Neural cell (in vitro differentiated cells): Measurements from ENCODE around the gene ZSWIM1. TPM values are rescaled to one million over a fixed set of nuclear protein-coding genes. Genes with fewer than 3 reads are reported as not detected.

Experiments
- H2AFZ ChIP-seq: fragments of 200-600, 300-800 bp; sonication (generic), shearing (Covaris generic); 2 replicates; pipeline ENCODE4 v1.6.0; 2014; ENCODE audit warnings: low read depth, mild to moderate bottlenecking, antibody characterized with exemption, low read length, moderate library complexity
- H3F3A ChIP-seq: fragments of 200-600 bp; shearing (Covaris generic); 2 replicates; pipeline ENCODE4 v1.6.1; 2016; ENCODE audit warnings: mild to moderate bottlenecking, moderate library complexity, mixed read lengths, antibody characterized with exemption, low read length; ENCODE audit not compliant: insufficient read depth, poor library complexity, severe bottlenecking
- H3K27ac ChIP-seq: fragments of 200-600, 300-800 bp; sonication (generic), shearing (Covaris generic); 2 replicates; pipeline ENCODE4 v1.5.1; 2014; ENCODE audit warnings: mild to moderate bottlenecking, low read length, moderate library complexity
- H3K27me3 ChIP-seq: fragments of 300-800, 200-600 bp; sonication (generic), shearing (Covaris generic); 2 replicates; pipeline ENCODE4 v1.6.0; 2014; ENCODE audit warnings: mild to moderate bottlenecking, low read depth, low read length, moderate library complexity; ENCODE audit not compliant: insufficient read depth
- H3K36me3 ChIP-seq: fragments of 300-800, 200-600 bp; sonication (generic), shearing (Covaris generic); 2 replicates; pipeline ENCODE4 v1.5.1; 2014; ENCODE audit warnings: mild to moderate bottlenecking, antibody characterized with exemption, low read length, moderate library complexity; ENCODE audit not compliant: insufficient read depth
- H3K4me2 ChIP-seq: fragments of 300-800, 200-600 bp; sonication (generic), shearing (Covaris generic); 2 replicates; pipeline ENCODE4 v1.6.0; 2014; ENCODE audit warnings: mild to moderate bottlenecking, low read length
- H3K4me3 ChIP-seq: fragments of 300-800, 200-600 bp; sonication (generic), shearing (Covaris generic); 2 replicates; pipeline ENCODE4 v1.5.1; 2014; ENCODE audit warnings: mild to moderate bottlenecking, low read length, moderate library complexity
- H3K79me2 ChIP-seq: fragments of 200-600 bp; shearing (Covaris generic); replicated peaks from 2 replicates; pipeline ENCODE4 v1.6.0; 2014; ENCODE audit warnings: mild to moderate bottlenecking, low read length, moderate library complexity; ENCODE audit not compliant: insufficient read depth
- H3K9ac ChIP-seq: fragments of 300-800, 200-600 bp; sonication (generic), shearing (Covaris generic); 2 replicates; pipeline ENCODE4 v1.6.1; 2016; ENCODE audit warnings: mild to moderate bottlenecking, low read length, mixed read lengths
- H3K9me2 ChIP-seq: fragments of 200-600 bp; shearing (Covaris generic); 2 replicates; pipeline ENCODE4 v1.6.1; 2016; ENCODE audit warnings: mild to moderate bottlenecking, low read length, mixed read lengths; ENCODE audit not compliant: insufficient read depth
- H3K9me3 ChIP-seq: fragments of 200-600, 300-800 bp; sonication (generic), shearing (Covaris generic); 2 replicates; pipeline ENCODE4 v1.6.1; 2016; ENCODE audit warnings: mild to moderate bottlenecking, mixed run types, low read length, moderate library complexity, mixed read lengths
- H4K20me1 ChIP-seq: fragments of 200-600 bp; shearing (Covaris generic); 2 replicates; pipeline ENCODE4 v1.6.1; 2016; ENCODE audit warnings: mild to moderate bottlenecking, mixed run types; ENCODE audit not compliant: insufficient read depth
- EP300 ChIP-seq: fragments of 450-650 bp; conservative IDR thresholded peaks from 2 replicates; pipeline ENCODE4 v1.6.1; 2014; ENCODE audit warnings: antibody characterized with exemption, mild to moderate bottlenecking, moderate library complexity; ENCODE audit not compliant: poor library complexity, severe bottlenecking
- EZH2 ChIP-seq: fragments of 200-600, 300-800 bp; shearing (Covaris generic), sonication (generic); IDR thresholded peaks from 2 replicates; pipeline ENCODE4 v1.6.1; 2014; ENCODE audit warnings: antibody characterized with exemption, low read length, borderline replicate concordance, mild to moderate bottlenecking; ENCODE audit not compliant: insufficient read depth, poor library complexity, severe bottlenecking
- MXI1 ChIP-seq: fragments of 450-650 bp; conservative IDR thresholded peaks from 2 replicates; pipeline ENCODE4 v1.6.1; 2014; ENCODE audit warnings: antibody characterized with exemption, mild to moderate bottlenecking; ENCODE audit not compliant: poor library complexity, severe bottlenecking
- POLR2AphosphoS5 ChIP-seq: IDR thresholded peaks from 2 replicates; pipeline ENCODE4 v1.6.1; 2012
- RAD21 ChIP-seq: fragments of 450-650 bp; conservative IDR thresholded peaks from 2 replicates; pipeline ENCODE4 v1.6.1; 2014; ENCODE audit warnings: antibody characterized with exemption, mild to moderate bottlenecking, moderate library complexity
- SMC3 ChIP-seq: fragments of 450-650 bp; conservative IDR thresholded peaks from 2 replicates; pipeline ENCODE4 v1.6.1; 2014; ENCODE audit warnings: antibody characterized with exemption, mild to moderate bottlenecking, moderate library complexity; ENCODE audit not compliant: poor library complexity
- TAF1 ChIP-seq: IDR thresholded peaks from 2 replicates; pipeline ENCODE4 v1.6.1; 2012; ENCODE audit warnings: low read depth
- polyA plus RNA-seq: library from polyadenylated mRNA; depleted of rRNA; stranded (reverse); fragments of >200 nt; gene quantifications from 2 replicates; pipeline ENCODE4 v1.2.3, GENCODE V29; 2014
- TF ChIP-seq, protein P1 (sequence below): fragments of 450-650 bp; IDR thresholded peaks from 2 replicates; pipeline ENCODE4 v1.5.1; 2014; ENCODE audit warnings: antibody characterized with exemption, mild to moderate bottlenecking, moderate library complexity; ENCODE audit not compliant: poor library complexity, severe bottlenecking
- TF ChIP-seq, protein P2 (sequence below): IDR thresholded peaks from 2 replicates; pipeline ENCODE4 v1.6.1; 2012; ENCODE audit warnings: borderline replicate concordance

The ZSWIM1 gene
- polyA plus RNA-seq, 1 donor from 2014 or later, result 3.3 TPM

DNA sequence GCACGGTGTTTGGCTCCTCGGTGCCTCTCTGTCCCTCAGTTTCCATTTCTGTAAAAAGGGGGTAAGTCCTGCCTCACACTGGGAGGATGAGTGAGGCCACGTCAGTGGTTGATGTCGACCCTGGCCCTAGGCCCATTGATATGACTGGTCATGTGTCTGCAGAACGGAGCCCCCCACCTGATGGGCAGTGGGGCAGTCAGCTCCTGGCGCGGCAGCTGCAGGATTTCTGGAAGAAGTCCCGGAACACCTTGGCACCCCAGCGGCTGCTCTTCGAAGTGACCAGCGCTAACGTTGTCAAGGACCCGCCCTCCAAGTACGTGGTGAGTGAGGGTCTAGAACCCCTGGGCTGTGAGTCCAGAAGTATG, 46.2 kb upstream of the ZSWIM1 start:
- Histone ChIP-seq H3K9ac (no peak overlapping the region), H3K9me2 (no peaks in the 10 kb centered on the region), H3F3A (no peaks in the 10 kb centered on the region), H3K36me3 (no peaks in the 10 kb centered on the region), H3K4me2 (no peak overlapping the region), H3K9me3 (no peaks in the 10 kb centered on the region), H2AFZ (no peak overlapping the region), H3K27ac (no peak overlapping the region), H3K4me3 (peak overlapping the region; percentile 76), H3K79me2 (no peaks in the 10 kb centered on the region), H4K20me1 (no peaks in the 10 kb centered on the region), H3K27me3 (no peaks in the 10 kb centered on the region)
- TF ChIP-seq MXI1 (no peak), POLR2AphosphoS5 (no peak)

DNA sequence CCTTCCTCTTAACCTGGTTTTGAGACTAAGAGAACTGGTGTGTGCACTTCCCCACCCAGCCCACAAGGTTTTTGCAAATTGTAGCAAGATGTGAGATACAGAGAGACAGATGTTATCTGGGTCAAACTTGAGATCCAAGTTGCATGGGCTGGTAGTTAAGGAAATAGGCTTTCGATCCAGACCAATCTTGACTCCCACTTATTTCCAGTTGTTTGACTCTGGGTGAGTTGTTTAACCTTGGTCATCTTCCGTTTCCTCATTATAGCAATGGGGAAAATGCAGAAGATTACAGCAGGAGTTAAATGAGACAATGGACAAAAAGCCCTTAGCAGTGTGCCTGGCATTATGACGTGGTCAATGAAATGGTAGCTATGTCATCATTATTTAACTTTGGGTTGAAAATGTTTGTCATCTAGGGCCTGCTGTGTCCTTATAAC, 45.7 kb upstream of the ZSWIM1 start:
- no peak for TF ChIP-seq TAF1
- no peak for TF ChIP-seq SMC3
- TF ChIP-seq RAD21, result no peak
- TF ChIP-seq, protein P1, sequence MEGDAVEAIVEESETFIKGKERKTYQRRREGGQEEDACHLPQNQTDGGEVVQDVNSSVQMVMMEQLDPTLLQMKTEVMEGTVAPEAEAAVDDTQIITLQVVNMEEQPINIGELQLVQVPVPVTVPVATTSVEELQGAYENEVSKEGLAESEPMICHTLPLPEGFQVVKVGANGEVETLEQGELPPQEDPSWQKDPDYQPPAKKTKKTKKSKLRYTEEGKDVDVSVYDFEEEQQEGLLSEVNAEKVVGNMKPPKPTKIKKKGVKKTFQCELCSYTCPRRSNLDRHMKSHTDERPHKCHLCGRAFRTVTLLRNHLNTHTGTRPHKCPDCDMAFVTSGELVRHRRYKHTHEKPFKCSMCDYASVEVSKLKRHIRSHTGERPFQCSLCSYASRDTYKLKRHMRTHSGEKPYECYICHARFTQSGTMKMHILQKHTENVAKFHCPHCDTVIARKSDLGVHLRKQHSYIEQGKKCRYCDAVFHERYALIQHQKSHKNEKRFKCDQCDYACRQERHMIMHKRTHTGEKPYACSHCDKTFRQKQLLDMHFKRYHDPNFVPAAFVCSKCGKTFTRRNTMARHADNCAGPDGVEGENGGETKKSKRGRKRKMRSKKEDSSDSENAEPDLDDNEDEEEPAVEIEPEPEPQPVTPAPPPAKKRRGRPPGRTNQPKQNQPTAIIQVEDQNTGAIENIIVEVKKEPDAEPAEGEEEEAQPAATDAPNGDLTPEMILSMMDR, result no peak
- Histone ChIP-seq H3F3A (no peaks in the 10 kb centered on the region), H3K4me3 (no peak overlapping the region), H2AFZ (no peak overlapping the region), H3K36me3 (no peaks in the 10 kb centered on the region), H4K20me1 (no peaks in the 10 kb centered on the region), H3K4me2 (no peak overlapping the region), H3K9me3 (no peaks in the 10 kb centered on the region), H3K79me2 (no peaks in the 10 kb centered on the region), H3K9ac (no peak overlapping the region), H3K27me3 (no peaks in the 10 kb centered on the region), H3K27ac (no peak overlapping the region), H3K9me2 (no peaks in the 10 kb centered on the region)

DNA sequence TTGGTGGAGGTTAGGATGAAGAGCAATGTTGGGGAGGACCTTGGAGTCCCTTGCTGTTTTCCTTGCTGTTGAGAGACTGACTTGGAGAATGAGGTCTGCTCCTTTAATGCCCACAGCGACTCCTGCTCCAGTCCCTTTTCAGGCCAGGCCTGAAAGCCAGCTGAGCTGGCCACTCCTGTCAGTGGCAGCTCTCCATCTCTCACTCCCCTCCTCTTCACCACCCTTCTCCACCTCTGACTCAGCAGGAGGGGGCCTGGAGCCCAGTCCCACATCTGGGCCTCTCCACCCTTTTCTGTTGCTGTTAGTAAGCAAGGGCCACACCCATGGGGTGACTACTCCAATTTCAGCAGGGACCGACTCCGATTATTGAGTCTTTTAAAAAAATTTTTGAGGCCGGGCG, 45.2 kb upstream of the ZSWIM1 start:
- no peak overlapping the region for H3K4me2 ChIP-seq
- TF ChIP-seq SMC3 (no peak), RAD21 (no peak)
- no peaks in the 10 kb centered on the region for H3K9me3 ChIP-seq
- H3K4me3 ChIP-seq, result no peak overlapping the region
- H3K9ac ChIP-seq, result no peak overlapping the region
- no peak overlapping the region for H2AFZ ChIP-seq
- H3K36me3 ChIP-seq, result no peaks in the 10 kb centered on the region
- no peaks in the 10 kb centered on the region for H4K20me1 ChIP-seq
- H3K27me3 ChIP-seq, result no peaks in the 10 kb centered on the region
- H3F3A ChIP-seq, result no peaks in the 10 kb centered on the region
- no peak overlapping the region for H3K27ac ChIP-seq
- no peaks in the 10 kb centered on the region for H3K9me2 ChIP-seq
- H3K79me2 ChIP-seq, result no peaks in the 10 kb centered on the region

DNA sequence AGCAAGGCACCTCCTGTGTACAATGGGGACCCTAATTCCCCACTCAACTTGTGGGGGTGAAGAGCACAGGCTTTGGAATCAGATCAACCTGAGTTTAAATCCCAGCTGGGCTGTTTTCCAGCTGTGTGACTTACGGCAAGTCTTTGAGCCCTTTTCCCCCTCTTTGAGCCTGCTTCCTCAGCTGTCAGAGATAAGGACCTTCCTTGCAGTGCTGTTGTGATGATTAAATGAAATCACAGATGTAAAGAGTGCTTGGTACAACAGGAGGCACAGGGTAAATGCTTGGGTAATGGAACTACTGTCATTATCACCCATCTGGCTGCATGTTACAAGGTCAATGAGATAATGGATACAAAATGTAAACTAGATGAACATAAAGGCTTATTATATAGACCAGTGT, 44.2 kb upstream of the ZSWIM1 start:
- Histone ChIP-seq H3K9me2 (no peaks in the 10 kb centered on the region), H2AFZ (no peak overlapping the region), H3K27me3 (no peaks in the 10 kb centered on the region), H3K4me3 (no peak overlapping the region), H3K27ac (no peak overlapping the region), H3K9me3 (no peaks in the 10 kb centered on the region), H3K36me3 (no peaks in the 10 kb centered on the region), H3K4me2 (no peak overlapping the region), H3K79me2 (no peaks in the 10 kb centered on the region), H3F3A (no peaks in the 10 kb centered on the region), H3K9ac (no peak overlapping the region), H4K20me1 (no peaks in the 10 kb centered on the region)
- no peak for TF ChIP-seq TAF1
- TF ChIP-seq EP300, result no peak
- no peak for TF ChIP-seq MXI1
- no peak for TF ChIP-seq SMC3
- TF ChIP-seq, protein P1, result no peak
- TF ChIP-seq, protein P2, sequence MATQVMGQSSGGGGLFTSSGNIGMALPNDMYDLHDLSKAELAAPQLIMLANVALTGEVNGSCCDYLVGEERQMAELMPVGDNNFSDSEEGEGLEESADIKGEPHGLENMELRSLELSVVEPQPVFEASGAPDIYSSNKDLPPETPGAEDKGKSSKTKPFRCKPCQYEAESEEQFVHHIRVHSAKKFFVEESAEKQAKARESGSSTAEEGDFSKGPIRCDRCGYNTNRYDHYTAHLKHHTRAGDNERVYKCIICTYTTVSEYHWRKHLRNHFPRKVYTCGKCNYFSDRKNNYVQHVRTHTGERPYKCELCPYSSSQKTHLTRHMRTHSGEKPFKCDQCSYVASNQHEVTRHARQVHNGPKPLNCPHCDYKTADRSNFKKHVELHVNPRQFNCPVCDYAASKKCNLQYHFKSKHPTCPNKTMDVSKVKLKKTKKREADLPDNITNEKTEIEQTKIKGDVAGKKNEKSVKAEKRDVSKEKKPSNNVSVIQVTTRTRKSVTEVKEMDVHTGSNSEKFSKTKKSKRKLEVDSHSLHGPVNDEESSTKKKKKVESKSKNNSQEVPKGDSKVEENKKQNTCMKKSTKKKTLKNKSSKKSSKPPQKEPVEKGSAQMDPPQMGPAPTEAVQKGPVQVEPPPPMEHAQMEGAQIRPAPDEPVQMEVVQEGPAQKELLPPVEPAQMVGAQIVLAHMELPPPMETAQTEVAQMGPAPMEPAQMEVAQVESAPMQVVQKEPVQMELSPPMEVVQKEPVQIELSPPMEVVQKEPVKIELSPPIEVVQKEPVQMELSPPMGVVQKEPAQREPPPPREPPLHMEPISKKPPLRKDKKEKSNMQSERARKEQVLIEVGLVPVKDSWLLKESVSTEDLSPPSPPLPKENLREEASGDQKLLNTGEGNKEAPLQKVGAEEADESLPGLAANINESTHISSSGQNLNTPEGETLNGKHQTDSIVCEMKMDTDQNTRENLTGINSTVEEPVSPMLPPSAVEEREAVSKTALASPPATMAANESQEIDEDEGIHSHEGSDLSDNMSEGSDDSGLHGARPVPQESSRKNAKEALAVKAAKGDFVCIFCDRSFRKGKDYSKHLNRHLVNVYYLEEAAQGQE, result no peak
- no peak for TF ChIP-seq POLR2AphosphoS5
- no peak for TF ChIP-seq EZH2
- TF ChIP-seq RAD21, result no peak
